ENCODE data around the gene MTHFD1.
A peak's percentile ranks its signal among the peaks of the same experiment; 100 is the strongest.

MTHFD1 gene

GRCh38 chr14:64438181-64438841 lies 50.2 kb downstream of the MTHFD1 start:
- peak; percentile 95 for DNase-seq (ENCODE audit: low read depth)
- H3K4me3 ChIP-seq (ENCODE audit: low read length) = no peak overlapping the region
- TF ChIP-seq, protein P1, sequence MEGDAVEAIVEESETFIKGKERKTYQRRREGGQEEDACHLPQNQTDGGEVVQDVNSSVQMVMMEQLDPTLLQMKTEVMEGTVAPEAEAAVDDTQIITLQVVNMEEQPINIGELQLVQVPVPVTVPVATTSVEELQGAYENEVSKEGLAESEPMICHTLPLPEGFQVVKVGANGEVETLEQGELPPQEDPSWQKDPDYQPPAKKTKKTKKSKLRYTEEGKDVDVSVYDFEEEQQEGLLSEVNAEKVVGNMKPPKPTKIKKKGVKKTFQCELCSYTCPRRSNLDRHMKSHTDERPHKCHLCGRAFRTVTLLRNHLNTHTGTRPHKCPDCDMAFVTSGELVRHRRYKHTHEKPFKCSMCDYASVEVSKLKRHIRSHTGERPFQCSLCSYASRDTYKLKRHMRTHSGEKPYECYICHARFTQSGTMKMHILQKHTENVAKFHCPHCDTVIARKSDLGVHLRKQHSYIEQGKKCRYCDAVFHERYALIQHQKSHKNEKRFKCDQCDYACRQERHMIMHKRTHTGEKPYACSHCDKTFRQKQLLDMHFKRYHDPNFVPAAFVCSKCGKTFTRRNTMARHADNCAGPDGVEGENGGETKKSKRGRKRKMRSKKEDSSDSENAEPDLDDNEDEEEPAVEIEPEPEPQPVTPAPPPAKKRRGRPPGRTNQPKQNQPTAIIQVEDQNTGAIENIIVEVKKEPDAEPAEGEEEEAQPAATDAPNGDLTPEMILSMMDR (conservative IDR thresholded peaks at IDR 0.05; ENCODE audit: low read length) = no peak

GRCh38 chr14:64439141-64439540 lies 51.0 kb downstream of the MTHFD1 start:
- TF ChIP-seq, protein P1 (conservative IDR thresholded peaks at IDR 0.05; ENCODE audit: low read length) = no peak
- DNase-seq (ENCODE audit: low read depth) = no peak
- no peak overlapping the region for H3K4me3 ChIP-seq (ENCODE audit: low read length)

- TF ChIP-seq, protein P1 (conservative IDR thresholded peaks at IDR 0.05; ENCODE audit: low read length) = no peak
- no peak overlapping the region for H3K4me3 ChIP-seq (ENCODE audit: low read length)
- peak; percentile 79 for DNase-seq (ENCODE audit: low read depth)
These were observed 52.3 kb downstream of the MTHFD1 start for GRCh38 chr14:64440494-64440893.

DNA sequence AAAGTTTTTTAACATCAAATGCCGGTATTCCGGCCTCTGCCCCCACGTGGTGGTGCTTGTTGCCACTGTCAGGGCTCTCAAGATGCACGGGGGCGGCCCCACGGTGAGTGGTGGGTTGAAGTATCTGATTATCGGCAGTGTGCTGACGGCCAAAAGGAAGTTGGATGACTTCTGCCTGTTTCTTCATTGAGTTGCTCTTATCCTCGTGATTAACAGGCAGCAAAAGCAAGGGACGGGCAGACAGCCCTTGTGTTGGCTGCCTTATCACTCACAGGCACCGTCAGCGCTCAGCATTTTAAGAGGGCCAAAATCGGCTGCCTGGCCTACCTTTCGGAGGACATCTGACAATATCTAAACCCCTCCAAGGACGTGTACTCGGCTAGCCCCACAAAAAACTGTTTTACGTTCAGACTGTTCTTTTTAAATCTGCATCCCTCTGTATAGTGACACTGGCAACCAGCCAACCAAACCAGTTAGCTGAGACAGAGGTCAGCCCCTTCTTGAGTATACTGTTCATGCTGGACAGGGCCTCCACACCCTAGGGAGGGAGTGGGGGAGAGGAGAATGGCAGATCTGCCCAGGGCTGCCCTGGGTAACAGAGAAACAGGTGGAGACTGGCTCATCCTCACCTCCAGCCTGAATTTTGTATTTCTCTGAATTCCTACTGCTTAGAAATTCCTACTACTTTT lies 54.3 kb downstream of the MTHFD1 start:
- no peak for DNase-seq (ENCODE audit: low read depth)
- no peak overlapping the region for H3K4me3 ChIP-seq (ENCODE audit: low read length)
- TF ChIP-seq, protein P1 (conservative IDR thresholded peaks at IDR 0.05; ENCODE audit: low read length) = no peak

DNA sequence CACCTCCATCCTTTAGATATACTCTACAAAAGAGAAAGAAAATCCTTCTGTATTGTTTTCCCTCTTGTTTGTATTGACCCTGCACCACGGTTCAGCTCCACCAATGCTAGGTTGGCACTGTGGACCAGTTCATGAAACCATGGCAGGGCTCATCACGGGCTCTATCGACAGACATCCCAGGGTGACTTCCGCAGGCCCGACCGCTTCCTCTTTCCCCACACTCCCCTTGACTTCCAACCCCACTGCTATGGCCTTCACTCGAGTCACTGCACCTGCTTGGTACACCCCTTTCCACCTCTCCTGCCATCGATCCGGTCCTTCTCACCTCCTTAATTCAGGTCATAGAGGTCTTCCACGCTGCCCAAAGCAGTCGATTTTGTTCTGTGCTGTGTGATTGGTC lies 56.0 kb downstream of the MTHFD1 start:
- no peak overlapping the region for H3K4me3 ChIP-seq (ENCODE audit: low read length)
- TF ChIP-seq, protein P1 (conservative IDR thresholded peaks at IDR 0.05; ENCODE audit: low read length) = no peak

GRCh38 chr14:64444984-64445845 lies 57.1 kb downstream of the MTHFD1 start:
- peak; percentile 67 for DNase-seq (ENCODE audit: low read depth)

More for the DNA sequence above, 56.0 kb downstream of the MTHFD1 start:
- no peak for DNase-seq (ENCODE audit: low read depth)

More at GRCh38 chr14:64444984-64445845, 57.1 kb downstream of the MTHFD1 start:
- H3K4me3 ChIP-seq (ENCODE audit: low read length) = no peak overlapping the region
- TF ChIP-seq, protein P1 (conservative IDR thresholded peaks at IDR 0.05; ENCODE audit: low read length) = no peak; the same call in 1 of the 2 replicates
